ENCODE data around the gene GSDMA. TPM values are rescaled to one million over a fixed set of nuclear protein-coding genes. Genes with fewer than 3 reads are reported as not detected.
A peak's percentile ranks its signal among the peaks of the same experiment; 100 is the strongest.

The GSDMA gene
- total and polyA plus RNA-seq, 9 of the 15 experiments (the other 6 are each of a cell fraction or from before 2014, with no cell fraction given): 0.04 to 0.13 (median 0.07) TPM; not detected in 2

DNA sequence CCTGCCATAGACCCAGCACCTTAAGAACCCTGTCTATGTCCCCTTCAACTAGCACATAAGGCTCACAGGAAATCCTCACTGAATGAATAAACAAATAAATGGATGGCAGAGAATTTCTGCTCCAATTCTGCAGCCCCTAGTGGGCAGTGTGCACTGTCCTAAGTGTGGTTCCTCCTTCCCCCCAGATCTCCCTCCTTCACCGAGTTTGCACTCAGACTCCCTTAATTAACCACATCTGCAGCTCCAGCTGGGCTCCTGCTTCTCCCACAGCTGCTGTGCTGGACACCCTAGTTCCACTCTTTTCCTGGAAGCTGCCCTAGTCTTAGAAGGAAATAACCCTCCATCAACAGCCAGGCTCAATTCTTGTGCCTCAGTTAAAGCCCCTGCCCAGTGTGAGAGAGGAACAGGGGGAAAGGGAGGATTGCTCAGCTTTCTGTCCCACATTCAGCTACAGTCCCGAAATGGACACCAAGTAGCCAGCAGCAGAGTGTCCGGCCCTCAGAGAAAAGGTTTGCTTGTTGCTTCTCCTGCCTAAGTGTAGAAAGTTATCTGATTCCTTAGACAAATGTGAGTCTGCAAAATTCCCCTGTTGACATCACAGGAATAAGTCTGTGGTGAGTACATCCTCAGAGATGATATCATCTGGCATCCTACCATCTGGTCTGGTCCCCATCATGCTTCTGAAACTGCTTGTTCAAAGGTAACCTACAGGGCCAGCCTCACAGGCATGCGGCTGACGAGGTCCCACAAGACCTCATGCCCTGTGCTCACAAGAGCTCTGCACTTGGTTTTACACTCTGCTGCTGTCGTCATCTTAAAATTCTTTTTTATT lies 23.0 kb upstream of the GSDMA start (continued):
- TF ChIP-seq MXD1 (CRISPR knock-in tag; IDR thresholded peaks at IDR 0.05; ENCODE audit: borderline replicate concordance, poor library complexity, severe bottlenecking) (no peak), ZFP1 (CRISPR knock-in tag; IDR thresholded peaks at IDR 0.05) (no peak), MAFF (IDR thresholded peaks at IDR 0.05; ENCODE audit: low read length) (no peak; the same call in 1 of the 2 replicates), ADNP (tag; IDR thresholded peaks at IDR 0.05) (no peak), SMARCA5 (IDR thresholded peaks at IDR 0.05) (peak; percentile 65; the same call in 1 of the 2 replicates), NRF1 (conservative IDR thresholded peaks at IDR 0.05 in 1 of 2, IDR thresholded peaks at IDR 0.05 in 1 of 2) (no peak), ZC3H4 (CRISPR knock-in tag; IDR thresholded peaks at IDR 0.05; ENCODE audit: borderline replicate concordance) (no peak), SNRNP70 (optimal IDR thresholded peaks at IDR 0.05; ENCODE audit: low read depth, low read length) (no peak), NBN (IDR thresholded peaks at IDR 0.05; ENCODE audit: low read depth) (no peak), NR1H2 (CRISPR knock-in tag; IDR thresholded peaks at IDR 0.05) (no peak), CTBP1 (IDR thresholded peaks at IDR 0.05; ENCODE audit: borderline replicate concordance) (peak; percentile 96), DDX20 (tag; IDR thresholded peaks at IDR 0.05; ENCODE audit: low read depth) (no peak), SPI1 (IDR thresholded peaks at IDR 0.05; ENCODE audit: borderline replicate concordance, low read depth, low read length) (no peak), PHB2 (IDR thresholded peaks at IDR 0.05; ENCODE audit: low read depth) (no peak), ZZZ3 (IDR thresholded peaks at IDR 0.05) (no peak), PHF21A (IDR thresholded peaks at IDR 0.05; ENCODE audit: borderline replicate concordance, low read depth) (no peak)
- TF ChIP-seq, protein P1, sequence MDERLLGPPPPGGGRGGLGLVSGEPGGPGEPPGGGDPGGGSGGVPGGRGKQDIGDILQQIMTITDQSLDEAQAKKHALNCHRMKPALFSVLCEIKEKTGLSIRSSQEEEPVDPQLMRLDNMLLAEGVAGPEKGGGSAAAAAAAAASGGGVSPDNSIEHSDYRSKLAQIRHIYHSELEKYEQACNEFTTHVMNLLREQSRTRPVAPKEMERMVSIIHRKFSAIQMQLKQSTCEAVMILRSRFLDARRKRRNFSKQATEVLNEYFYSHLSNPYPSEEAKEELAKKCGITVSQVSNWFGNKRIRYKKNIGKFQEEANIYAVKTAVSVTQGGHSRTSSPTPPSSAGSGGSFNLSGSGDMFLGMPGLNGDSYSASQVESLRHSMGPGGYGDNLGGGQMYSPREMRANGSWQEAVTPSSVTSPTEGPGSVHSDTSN (CRISPR knock-in tag; IDR thresholded peaks at IDR 0.05; ENCODE audit: low read depth): no peak
- TF ChIP-seq, protein P1 (tag; conservative IDR thresholded peaks at IDR 0.05; ENCODE audit: low read depth): 0 out of 2 replicates have a peak, but pooled peaks have one; percentile 11
- TF ChIP-seq, protein P2, sequence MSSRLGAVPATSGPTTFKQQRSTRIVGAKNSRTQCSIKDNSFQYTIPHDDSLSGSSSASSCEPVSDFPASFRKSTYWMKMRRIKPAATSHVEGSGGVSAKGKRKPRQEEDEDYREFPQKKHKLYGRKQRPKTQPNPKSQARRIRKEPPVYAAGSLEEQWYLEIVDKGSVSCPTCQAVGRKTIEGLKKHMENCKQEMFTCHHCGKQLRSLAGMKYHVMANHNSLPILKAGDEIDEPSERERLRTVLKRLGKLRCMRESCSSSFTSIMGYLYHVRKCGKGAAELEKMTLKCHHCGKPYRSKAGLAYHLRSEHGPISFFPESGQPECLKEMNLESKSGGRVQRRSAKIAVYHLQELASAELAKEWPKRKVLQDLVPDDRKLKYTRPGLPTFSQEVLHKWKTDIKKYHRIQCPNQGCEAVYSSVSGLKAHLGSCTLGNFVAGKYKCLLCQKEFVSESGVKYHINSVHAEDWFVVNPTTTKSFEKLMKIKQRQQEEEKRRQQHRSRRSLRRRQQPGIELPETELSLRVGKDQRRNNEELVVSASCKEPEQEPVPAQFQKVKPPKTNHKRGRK (tag; IDR thresholded peaks at IDR 0.05): no peak
- TF ChIP-seq, protein P3, sequence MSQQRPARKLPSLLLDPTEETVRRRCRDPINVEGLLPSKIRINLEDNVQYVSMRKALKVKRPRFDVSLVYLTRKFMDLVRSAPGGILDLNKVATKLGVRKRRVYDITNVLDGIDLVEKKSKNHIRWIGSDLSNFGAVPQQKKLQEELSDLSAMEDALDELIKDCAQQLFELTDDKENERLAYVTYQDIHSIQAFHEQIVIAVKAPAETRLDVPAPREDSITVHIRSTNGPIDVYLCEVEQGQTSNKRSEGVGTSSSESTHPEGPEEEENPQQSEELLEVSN (IDR thresholded peaks at IDR 0.05; ENCODE audit: borderline replicate concordance in 1 of 2, extremely low read depth in 1 of 2, insufficient read depth in 1 of 2, insufficient read length in 1 of 2, low read depth in 1 of 2, low read length in 1 of 2, poor library complexity in 1 of 2, severe bottlenecking in 1 of 2): no peak

Measured in K562 (cell line).